ENCODE data around the gene TLX1.

The TLX1 gene

DNA sequence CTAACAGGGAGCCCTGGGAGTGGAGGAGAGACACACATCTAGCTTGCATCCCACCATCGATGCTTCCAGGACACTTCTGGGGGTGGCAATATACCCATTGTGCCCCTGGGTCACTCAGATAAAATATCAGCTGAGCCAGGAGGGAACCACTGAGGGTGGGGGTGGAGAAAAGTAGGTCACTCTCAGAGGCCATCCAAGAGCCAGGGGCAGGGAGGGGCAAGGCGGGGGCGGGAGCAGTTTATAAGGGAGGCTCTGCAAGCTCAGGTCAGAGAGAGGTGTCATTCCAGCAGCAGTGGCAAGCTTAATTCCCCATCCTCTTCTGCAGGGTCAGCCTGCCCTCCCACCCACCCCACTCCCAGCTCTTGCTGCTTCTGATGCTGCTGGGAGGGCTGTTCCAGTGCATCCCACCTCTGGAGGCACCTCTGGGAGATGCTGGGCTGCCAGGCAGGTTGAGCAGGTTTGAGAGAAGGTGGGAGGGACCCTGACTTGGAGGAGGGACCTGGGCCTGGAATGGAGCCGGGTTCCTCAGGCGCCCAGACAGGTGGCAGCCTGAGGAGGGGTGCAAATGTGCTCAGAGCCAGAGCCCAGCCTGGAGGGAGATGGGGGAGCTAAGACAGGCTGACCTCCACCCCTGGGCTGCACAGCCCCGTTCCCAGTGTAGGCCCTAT lies 20.1 kb upstream of the TLX1 start:
- DNase-seq (ENCODE audit: extremely low spot score, insufficient read length, low read depth) (no peak), FAIRE-seq (no peak)

DNA sequence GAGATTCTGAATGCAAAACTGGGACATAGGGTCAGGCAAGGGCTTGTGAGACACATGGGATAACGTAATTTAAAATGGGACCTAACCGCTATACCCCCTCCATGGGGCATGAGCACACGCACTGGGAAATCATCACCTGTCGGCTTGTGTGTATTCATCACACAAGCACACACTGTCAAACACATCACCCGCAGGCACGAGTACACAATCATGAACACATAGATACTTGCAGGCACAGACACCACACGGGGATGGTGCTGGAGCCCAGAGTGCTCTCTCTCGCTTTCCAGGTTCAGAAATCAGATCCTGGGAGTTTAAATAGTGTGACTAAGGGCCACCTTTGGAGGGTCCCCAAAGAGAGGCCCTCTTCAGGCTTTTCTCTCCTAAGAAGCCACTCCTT lies 19.6 kb upstream of the TLX1 start:
- FAIRE-seq (no peak), DNase-seq (ENCODE audit: extremely low spot score, insufficient read length, low read depth) (no peak)

GRCh38 chr10:101112799-101113594 lies 18.1 kb upstream of the TLX1 start:
- DNase-seq (ENCODE audit: extremely low spot score, insufficient read length, low read depth) (no peak), FAIRE-seq (no peak)

DNA sequence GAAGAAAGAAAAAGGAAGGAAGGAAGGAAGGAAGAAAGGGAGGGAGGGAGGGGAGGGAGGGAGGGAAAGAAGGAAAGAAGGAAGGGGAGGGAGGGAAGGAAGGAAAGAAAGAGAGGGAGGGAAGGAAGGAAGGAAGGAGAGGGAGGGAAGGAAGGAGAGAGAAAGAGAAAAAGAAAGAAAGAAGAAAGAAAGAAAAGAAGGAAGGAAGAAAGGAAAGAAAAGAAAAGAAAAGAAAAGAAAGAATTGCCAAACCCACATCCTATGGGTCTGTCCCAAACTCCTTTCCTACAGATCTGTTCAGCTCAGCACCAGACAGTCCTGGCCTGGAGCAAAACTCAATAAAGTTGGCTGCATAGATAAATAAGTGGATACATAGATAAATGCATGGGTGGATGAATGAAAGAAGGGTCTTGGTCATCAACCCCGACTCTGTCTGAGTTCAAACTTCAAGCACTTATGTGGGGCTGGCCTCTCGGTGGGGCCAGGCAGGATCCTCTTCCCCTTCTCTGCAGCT lies 17.2 kb upstream of the TLX1 start:
- FAIRE-seq, result no peak
- no peak for DNase-seq (ENCODE audit: extremely low spot score, insufficient read length, low read depth)

- DNase-seq (ENCODE audit: extremely low spot score, insufficient read length, low read depth), result no peak
- no peak for FAIRE-seq
Measured at GRCh38 chr10:101114646-101115045, 16.5 kb upstream of the TLX1 start.

GRCh38 chr10:101116754-101117153 lies 14.3 kb upstream of the TLX1 start:
- no peak for FAIRE-seq
- no peak for DNase-seq (ENCODE audit: extremely low spot score, insufficient read length, low read depth)

- FAIRE-seq, result no peak
- DNase-seq (ENCODE audit: extremely low spot score, insufficient read length, low read depth), result no peak
Measured at GRCh38 chr10:101118031-101118430, 13.1 kb upstream of the TLX1 start.

DNA sequence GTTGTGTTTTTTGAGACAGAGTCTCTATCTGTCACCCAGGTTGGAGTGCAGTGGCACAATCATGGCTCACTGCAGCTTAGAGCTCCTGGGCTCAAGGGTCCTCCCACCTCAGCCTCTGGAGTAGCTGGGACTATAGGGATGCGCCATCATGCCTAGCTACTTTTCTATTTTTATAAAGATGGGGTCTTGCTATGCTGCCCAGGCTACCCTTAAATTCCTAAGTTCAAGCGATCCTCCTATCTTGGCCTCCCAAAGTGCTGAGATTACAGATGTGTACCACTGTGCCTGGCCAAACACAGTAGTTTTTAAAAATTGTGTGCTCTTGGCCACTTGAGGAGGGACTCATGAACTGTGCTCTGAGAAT lies 10.6 kb upstream of the TLX1 start:
- FAIRE-seq, result no peak
- DNase-seq (ENCODE audit: extremely low spot score, insufficient read length, low read depth), result no peak

GRCh38 chr10:101120884-101121653 lies 10.0 kb upstream of the TLX1 start:
- FAIRE-seq (peak; percentile 60), DNase-seq (ENCODE audit: extremely low spot score, insufficient read length, low read depth) (peak; percentile 32)

- DNase-seq (ENCODE audit: extremely low spot score, insufficient read length, low read depth) (no peak), FAIRE-seq (no peak)
Measured at GRCh38 chr10:101121654-101122031, 9.5 kb upstream of the TLX1 start.

DNA sequence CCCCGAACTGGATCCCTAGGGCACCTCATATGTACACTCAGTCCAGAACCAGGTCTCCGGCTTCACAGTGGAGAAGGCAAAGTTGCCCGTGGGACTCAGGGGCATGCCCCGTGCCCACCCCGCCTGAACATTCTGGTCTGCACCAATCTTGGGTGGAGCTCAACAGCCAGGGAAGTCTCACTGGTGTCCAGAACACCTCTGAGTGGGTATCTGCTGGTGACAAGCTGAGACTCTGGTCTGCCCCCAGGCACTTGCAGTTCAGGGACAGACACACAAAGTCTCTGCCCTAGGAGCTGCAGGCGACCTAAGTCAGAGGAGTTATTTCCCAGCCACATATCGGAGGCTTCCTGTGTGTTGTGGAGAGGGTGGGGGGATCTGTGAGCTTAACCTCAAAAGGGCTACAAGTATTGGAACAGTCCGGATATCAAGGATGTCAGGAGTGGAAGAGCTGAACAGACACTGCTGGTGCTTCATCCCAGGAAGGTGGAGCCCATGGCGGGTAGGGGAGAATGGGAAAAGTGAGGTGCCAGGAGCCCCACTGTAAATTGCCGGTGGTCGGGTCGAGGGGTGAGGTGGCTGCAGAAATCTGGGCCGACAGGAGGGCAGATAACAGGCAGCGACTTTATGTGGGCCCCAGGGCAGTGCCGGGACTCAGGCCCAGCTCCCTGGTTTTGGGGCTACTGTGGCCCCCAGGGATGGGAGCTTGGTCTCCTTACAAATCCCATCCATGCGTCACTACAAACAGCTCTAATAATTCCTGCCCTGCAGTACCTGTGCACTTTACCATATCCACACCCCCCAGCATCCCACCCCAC lies 8.6 kb upstream of the TLX1 start:
- DNase-seq (ENCODE audit: extremely low spot score, insufficient read length, low read depth) (no peak), FAIRE-seq (no peak)

DNA sequence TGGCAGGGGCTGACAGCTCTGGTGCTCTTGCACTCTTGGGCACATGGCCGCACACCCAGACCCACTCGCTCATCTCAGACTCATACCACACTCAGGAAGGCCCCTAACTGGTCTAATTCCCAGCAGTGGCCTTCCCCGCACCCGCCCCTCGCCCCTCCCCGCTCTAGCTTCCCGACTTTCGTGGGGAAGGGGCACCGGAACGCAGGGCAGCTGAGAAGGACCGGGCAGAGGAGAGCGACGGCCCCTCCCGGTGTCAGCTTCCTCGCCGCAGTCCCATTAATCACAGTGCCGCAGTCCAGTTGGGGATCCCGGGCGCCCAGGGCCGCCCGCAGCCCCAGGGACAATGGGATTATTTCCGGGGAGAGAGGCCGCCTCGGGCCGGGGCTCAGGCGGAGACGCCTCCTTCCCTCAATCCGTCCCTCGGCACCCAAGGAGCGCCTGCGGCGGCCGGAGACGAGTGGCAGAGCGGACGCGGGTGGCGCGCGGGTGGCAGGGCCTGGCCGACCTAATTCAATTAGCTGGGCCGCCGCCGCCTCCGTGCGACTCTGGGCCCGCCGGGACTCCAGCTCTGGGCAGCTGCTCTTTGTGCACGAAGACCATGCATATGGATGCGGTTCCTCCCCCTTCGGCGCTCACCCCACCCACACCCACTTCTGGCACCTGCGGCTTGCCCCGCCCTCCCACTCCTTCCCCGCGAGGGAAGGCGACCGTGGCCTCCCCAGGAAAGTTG lies 7.8 kb upstream of the TLX1 start:
- FAIRE-seq (no peak), DNase-seq (ENCODE audit: extremely low spot score, insufficient read length, low read depth) (no peak)

GRCh38 chr10:101123815-101124617 lies 7.1 kb upstream of the TLX1 start:
- FAIRE-seq, result no peak
- no peak for DNase-seq (ENCODE audit: extremely low spot score, insufficient read length, low read depth)

- FAIRE-seq (no peak), DNase-seq (ENCODE audit: extremely low spot score, insufficient read length, low read depth) (no peak)
Measured at GRCh38 chr10:101124933-101125332, 6.2 kb upstream of the TLX1 start.

DNA sequence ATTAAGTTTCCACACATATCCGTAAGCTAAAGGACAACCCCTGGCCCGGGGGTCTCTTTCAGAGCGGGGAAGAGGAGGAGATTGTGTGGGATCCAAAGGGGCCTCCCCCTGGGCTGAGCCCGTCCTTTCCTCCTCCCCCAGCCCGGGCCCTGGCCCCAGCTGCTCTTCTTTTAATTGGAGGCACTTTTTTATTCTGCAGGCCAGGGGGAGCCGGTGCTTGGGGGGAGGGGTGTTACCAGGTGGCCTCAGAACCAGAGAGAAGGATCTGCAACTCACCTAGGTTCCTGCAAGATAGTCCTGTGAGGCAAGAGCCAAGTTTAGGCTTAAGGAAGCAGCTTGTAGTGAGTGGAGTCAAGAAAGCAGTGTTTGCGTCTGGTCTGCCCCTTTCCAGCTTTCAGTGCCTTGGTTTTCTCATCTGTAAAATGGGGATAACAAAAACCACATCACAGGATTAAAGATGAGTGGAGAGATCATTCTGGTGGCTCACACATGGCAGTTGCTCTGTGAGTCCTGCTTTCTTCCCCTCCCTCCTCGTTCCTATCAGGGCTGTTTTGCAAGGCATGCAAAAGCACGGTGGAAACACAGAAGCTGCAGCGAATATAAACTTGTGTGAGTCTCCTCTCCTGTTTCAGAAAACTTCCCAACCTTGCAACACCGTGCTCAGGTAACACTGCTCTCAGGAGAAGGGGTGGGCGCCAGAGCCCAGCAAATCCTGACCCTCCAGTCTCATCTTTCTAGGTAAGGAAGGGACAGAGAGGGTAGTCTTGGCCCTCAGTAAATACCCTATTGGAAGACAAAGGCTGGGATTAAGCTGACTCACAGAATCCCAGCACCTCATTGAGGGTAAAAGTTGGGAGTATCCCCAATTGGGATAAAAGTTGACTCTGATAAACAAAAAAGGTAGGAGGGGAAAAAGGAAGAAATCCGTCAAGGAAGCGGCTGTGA lies 4.1 kb upstream of the TLX1 start:
- DNase-seq (ENCODE audit: extremely low spot score, insufficient read length, low read depth) (no peak), FAIRE-seq (no peak)

- no peak for FAIRE-seq
- DNase-seq (ENCODE audit: extremely low spot score, insufficient read length, low read depth), result no peak
Measured at GRCh38 chr10:101130141-101130540, 959 bp upstream of the TLX1 start.

GRCh38 chr10:101131962-101132635 lies 999 bp downstream of the TLX1 start:
- FAIRE-seq (no peak), DNase-seq (ENCODE audit: extremely low spot score, insufficient read length, low read depth) (no peak)

All from GM18507 (cell line).